Measurements from ENCODE around the gene SYT1. TPM values are rescaled to one million over a fixed set of nuclear protein-coding genes. Genes with fewer than 3 reads are reported as not detected.
A peak's percentile ranks its signal among the peaks of the same experiment; 100 is the strongest.

Gene SYT1
- total and polyA plus RNA-seq, 8 donors, result 0.16 to 1.2 (median 0.26) TPM

DNA sequence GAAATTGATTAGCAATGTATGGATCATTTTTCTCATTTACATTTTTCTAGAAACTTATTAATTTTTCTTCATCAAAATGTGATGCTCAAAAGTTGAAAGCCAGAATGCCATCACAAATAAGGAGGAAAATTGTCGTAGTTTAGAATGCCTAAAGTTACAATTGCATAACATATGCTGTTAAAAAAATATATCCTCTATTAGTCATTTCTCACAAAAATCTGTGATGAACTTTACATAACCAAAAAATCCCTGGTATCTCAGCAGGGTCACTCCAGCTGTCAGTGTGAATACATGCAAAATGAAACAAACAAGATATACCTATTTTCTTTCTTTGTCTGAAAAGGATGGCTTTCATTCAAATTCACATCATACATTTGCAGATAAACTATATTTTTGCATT lies 467.3 kb downstream of the SYT1 start:
- Histone ChIP-seq H3K36me3 (no peaks in the 10 kb centered on the region), H3K4me3 (no peak overlapping the region), H3K4me1 (no peaks in the 10 kb centered on the region), H3K9me3 (no peaks in the 10 kb centered on the region), H3K27ac (no peak overlapping the region), H3K27me3 (no peaks in the 10 kb centered on the region)
- no peak for ATAC-seq
- intact Hi-C loops (cut with DNase I), result no loop called here
- FAIRE-seq, result no peak
- no peak for TF ChIP-seq CTCF (IDR thresholded peaks at IDR 0.05)
- 55 to 69% methylated on average over 1 of the region's 1 CpG for WGBS, 2 donors
- DNase-seq, result no peak

DNA sequence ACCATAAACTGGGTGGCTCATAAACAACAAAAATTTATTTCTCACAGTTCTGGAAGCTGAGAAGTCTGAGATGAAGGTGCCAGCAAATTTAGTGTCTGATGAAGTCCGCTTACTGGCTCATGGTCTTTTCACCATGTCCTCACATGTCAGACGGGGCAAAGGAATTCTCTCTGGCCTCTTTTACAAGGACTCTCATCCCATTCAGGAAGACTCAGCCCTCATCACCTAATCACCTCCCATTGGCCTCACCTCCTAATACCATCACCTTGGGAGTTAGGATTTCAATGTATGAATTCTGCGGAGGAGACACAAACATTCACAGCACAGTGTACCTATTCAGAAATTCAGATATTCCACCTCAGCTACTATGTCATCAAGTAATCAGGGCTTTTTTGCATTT lies 468.6 kb downstream of the SYT1 start:
- FAIRE-seq, result no peak
- Histone ChIP-seq H3K27me3 (no peaks in the 10 kb centered on the region), H3K4me3 (no peak overlapping the region), H3K4me1 (no peaks in the 10 kb centered on the region), H3K27ac (no peak overlapping the region), H3K36me3 (no peaks in the 10 kb centered on the region), H3K9me3 (no peaks in the 10 kb centered on the region)
- DNase-seq, result no peak
- 79 to 80% methylated on average over 3 of the region's 3 CpGs for WGBS, 2 donors
- no peak for TF ChIP-seq CTCF (IDR thresholded peaks at IDR 0.05)
- ATAC-seq, result no peak
- intact Hi-C loops (cut with DNase I), result no loop called here

DNA sequence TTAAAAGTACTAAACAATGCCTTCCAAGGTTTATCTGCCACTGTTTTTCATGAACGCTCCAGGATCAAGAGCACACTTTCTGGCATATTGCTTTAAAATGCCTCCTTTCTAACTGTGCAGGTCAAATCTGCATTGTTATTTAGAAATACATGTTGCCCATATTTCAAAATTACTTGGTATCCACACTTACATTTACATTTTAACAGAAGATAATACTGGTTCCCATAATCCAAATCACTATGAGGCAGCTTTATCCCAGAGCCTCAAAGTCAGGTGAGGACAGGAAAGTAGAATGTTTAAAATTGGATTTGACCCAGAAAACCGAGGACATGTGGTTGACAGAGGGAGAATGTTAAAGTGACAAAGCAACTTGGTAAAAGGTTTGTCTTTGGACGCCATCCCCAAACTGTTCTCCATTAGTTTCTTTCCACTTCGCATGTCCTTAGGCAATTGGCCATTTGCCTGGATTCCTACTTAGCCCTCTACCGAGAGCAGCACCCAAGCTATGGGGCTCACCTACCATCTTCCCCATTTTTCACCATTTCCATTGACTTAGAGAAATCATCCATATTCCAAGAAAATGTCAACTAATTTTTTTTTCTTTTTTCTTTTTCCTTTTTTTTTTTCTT lies 473.2 kb downstream of the SYT1 start:
- DNase-seq (no peak), ATAC-seq (no peak), FAIRE-seq (no peak)
- H3K27me3 ChIP-seq, result no peaks in the 10 kb centered on the region
- no peak overlapping the region for H3K27ac ChIP-seq
- intact Hi-C loops (cut with DNase I), result no loop called here
- H3K4me3 ChIP-seq, result no peak overlapping the region
- H3K4me1 ChIP-seq, result no peaks in the 10 kb centered on the region
- no peaks in the 10 kb centered on the region for H3K9me3 ChIP-seq
- 63 to 79% methylated on average over 5 of the region's 5 CpGs for WGBS, 2 donors
- no peak for TF ChIP-seq CTCF (IDR thresholded peaks at IDR 0.05)
- no peaks in the 10 kb centered on the region for H3K36me3 ChIP-seq

GRCh38 chr12:79344855-79345847 lies 480.6 kb downstream of the SYT1 start:
- Histone ChIP-seq H3K27me3 (no peaks in the 10 kb centered on the region), H3K4me1 (no peaks in the 10 kb centered on the region), H3K4me3 (no peak overlapping the region), H3K9me3 (no peaks in the 10 kb centered on the region), H3K36me3 (no peaks in the 10 kb centered on the region), H3K27ac (no peak overlapping the region)
- peak in 1 of 4 donors; percentile 26 for TF ChIP-seq CTCF (IDR thresholded peaks at IDR 0.05)
- ATAC-seq (peak in 3 of 4 donors; percentile 72 to 73 (median 72)), FAIRE-seq (no peak), DNase-seq (peak in 1 of 6 donors; percentile 22)
- intact Hi-C loops (cut with DNase I), result no loop called here
- 34 to 45% methylated on average over 5 of the region's 5 CpGs for WGBS, 2 donors
